Cardiac fibroblast (primary cell): ENCODE data around the gene ZNF550.

ENCODE experiments used
- DNase-seq, 2 donors: peaks; one replicate each; pipeline versions ENCODE4 v3.0.0 to v3.0.0-alpha.2; 2010; ENCODE audit warnings: low read depth in 2 of 2
- H3K4me3 ChIP-seq, 2 donors: replicated peaks in 1 of 2; 1 replicate in 1 of 2; 2 replicates in 1 of 2; pipeline ENCODE4 v1.5.1; 2011; ENCODE audit warnings: low read depth in 2 of 2, low read length in 2 of 2, mild to moderate bottlenecking in 2 of 2, moderate library complexity in 1 of 2
- TF ChIP-seq, protein P1 (sequence below): IDR thresholded peaks from one replicate; pipeline ENCODE4 v1.5.1; 2011; ENCODE audit warnings: low read depth, mild to moderate bottlenecking, low read length, inconsistent platforms

ZNF550 gene

DNA sequence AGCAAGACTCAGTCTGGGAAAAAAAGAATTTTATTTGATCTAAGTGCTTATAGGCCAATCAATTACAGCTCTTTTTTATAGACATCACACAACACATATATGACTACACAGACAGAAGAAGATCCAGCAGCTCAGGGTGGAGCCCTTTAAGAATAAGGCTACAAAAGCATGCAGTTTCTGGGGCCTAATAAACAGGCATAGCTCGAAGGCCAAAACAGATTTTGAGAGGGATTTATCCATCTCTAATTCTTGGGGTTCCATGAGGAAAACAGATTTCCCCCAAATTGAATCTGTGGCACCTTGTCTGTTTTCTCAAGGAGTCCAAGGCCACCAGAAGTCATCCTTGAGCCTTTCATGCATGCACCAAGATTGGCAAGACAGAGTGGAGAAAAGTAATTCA lies 3.9 kb upstream of the ZNF550 start:
- TF ChIP-seq, protein P1, sequence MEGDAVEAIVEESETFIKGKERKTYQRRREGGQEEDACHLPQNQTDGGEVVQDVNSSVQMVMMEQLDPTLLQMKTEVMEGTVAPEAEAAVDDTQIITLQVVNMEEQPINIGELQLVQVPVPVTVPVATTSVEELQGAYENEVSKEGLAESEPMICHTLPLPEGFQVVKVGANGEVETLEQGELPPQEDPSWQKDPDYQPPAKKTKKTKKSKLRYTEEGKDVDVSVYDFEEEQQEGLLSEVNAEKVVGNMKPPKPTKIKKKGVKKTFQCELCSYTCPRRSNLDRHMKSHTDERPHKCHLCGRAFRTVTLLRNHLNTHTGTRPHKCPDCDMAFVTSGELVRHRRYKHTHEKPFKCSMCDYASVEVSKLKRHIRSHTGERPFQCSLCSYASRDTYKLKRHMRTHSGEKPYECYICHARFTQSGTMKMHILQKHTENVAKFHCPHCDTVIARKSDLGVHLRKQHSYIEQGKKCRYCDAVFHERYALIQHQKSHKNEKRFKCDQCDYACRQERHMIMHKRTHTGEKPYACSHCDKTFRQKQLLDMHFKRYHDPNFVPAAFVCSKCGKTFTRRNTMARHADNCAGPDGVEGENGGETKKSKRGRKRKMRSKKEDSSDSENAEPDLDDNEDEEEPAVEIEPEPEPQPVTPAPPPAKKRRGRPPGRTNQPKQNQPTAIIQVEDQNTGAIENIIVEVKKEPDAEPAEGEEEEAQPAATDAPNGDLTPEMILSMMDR: no peak
- no peak overlapping the region for H3K4me3 ChIP-seq
- DNase-seq: no peak

GRCh38 chr19:57560049-57560491 lies 407 bp upstream of the ZNF550 start:
- peak; percentile 63 to 93 for DNase-seq
- H3K4me3 ChIP-seq: peak overlapping the region; percentile 98 to 99
- TF ChIP-seq, protein P1: no peak

DNA sequence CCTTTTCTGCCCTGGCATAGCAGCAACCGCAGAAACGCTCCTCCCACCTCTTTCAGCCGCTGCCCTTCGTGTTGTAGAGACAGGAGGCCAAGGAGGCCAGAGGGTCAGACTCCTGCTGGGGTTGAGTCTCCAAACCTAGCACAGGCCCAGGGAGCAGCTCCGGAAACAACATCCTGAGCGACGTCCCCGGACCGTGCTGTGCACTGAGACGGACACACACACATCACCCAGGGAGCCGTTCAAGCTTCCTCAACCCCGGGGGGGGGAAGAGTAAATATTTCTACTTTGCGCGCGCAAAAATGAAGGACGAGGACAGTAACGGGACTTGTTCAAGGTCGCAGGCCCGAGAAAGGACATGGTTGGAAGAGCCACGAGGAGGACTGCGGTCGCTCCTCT lies 657 bp downstream of the ZNF550 start:
- peak overlapping the region; percentile 98 to 99 for H3K4me3 ChIP-seq
- TF ChIP-seq, protein P1: no peak
- DNase-seq: peak; percentile 23 to 31

DNA sequence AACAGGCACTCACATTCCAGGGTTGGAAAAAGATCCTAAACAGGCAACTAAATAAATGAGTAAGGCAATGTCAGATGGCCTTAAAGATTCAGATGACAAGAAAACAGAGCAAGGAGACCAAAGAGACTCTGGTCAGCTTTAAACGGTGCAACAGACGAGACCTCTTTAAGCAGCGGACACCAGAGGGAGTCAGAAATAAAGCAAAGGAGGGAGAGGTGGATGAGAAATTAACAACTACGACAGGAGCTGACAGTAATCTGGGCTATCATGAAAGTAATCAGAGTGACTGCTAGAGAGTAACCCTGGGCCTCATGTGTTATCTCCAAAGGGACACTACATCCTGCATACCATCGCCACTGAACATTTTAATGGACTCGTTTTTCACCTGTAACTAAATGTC lies 1.1 kb downstream of the ZNF550 start:
- H3K4me3 ChIP-seq: peak overlapping the region; percentile 98 to 99
- TF ChIP-seq, protein P1: peak; percentile 34
- peak; percentile 38 to 47 for DNase-seq

GRCh38 chr19:57557659-57558058 lies 2.0 kb downstream of the ZNF550 start:
- no peak for DNase-seq
- no peak overlapping the region for H3K4me3 ChIP-seq

GRCh38 chr19:57552432-57552831 lies 7.2 kb downstream of the ZNF550 start:
- no peak for DNase-seq
- TF ChIP-seq, protein P1: no peak
- H3K4me3 ChIP-seq: no peak overlapping the region

More at GRCh38 chr19:57557659-57558058, 2.0 kb downstream of the ZNF550 start:
- TF ChIP-seq, protein P1: no peak

DNA sequence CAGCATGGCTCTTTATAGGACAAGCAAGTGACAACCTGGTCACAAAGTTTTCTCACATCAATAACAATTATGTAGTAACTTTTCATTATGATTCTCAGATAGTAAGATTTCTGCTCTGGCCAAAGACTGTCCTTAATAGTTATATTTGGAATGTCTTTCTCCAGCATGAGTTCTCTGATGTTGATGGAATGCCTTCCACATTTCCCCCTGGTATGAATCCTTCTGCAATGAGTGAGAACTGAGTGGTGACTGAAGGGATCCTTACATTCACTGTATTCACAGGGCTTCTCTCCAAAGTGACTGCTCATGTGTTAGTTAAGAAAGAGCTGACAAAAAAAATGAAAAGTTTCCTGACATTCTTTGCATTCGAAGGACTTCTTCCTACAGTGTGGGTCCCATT lies 13.2 kb downstream of the ZNF550 start:
- H3K4me3 ChIP-seq: no peak overlapping the region
- no peak for DNase-seq
- TF ChIP-seq, protein P1: no peak
